Left forelimb (tissue), 1 donor: ENCODE data around the gene DAB2IP.
"Not testable (repeated sequence)": the region's sequence is repeated elsewhere in the genome, so short reads cannot be mapped to it uniquely, and the experiment has no call there.

Experiments
- DNase-seq: peaks from one replicate; pipeline ENCODE4 v3.0.0-alpha.2; 2018; ENCODE audit warnings: low spot score

Gene DAB2IP

DNA sequence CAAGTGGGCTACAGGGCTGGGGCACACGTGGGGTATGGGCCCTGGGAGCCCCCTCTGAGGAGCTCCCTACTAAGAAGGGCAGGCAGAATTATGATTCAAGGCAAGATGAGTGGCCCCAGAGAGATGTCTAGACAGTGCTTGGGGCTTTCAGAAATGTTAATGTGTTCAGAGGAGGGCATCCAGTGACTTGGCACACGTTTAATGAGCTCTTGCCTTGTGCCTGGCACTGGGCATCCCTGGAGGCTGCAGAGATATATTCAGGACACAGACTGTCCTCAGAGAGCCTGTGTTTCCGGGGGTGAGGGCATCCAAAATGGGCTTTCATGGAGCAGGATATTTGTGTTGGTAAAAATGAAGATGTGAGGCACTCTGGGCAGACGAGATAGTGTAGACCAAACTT, 25.4 kb upstream of the DAB2IP start:
- DNase-seq = no peak

DNA sequence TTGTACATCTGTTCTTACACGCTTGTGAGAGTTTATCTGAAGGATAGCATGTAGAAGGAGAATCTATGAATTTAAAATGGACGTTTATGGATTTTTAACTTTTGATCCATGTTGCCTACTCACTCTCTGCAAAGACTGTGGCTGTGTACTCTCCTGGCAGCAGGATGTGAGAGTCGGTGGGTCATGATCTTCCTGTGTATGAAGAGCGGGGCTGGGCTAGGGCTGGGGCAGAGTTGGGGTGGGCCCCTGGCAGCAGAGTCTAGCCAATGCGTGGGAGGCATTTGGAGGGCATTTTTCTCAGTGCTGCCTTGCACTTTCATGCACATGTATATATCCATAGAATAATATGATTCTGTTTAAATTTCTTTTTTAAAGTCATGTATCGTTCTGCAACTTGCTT, 24.0 kb upstream of the DAB2IP start:
- DNase-seq = no peak

DNA sequence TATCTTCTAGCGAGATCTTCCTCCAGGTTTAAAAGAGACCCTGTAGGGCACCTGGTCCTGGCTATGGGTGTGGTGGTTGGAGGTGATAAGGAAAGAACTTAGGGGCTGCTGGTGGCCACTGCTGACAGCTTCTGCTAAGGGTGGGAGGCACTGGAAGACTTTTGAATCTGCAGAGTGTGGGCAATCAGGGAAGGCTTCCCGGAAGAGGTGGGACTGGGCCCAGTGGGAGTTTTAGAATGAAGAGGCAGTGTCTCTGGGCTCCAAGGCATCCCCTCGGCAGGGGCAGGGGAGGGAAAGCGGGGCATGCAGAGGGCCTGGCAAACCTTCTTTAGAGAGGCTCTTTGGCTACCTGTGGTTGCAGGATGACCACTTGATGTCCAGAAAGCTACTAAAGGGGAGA, 23.0 kb upstream of the DAB2IP start:
- DNase-seq = no peak

DNA sequence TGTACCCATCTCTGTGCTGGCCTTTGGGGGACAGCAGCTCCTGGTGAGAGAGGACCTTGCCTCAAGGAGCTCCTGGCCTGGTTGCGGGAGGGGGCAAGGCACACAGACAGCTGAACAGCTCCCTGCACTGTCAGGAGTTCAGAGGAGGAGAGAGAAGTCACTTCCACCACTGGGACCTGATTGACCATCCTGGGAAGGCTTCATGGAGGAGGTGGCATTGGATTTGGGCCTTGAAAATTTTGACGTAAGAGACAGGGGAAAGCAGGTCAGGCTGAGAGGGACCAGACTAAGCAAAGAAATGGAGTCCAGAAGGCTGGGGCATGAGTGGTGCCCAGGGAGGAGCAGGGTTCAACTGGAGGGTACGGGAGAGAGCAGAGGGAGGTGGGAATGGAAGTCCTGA, 20.3 kb upstream of the DAB2IP start:
- DNase-seq = no peak

DNA sequence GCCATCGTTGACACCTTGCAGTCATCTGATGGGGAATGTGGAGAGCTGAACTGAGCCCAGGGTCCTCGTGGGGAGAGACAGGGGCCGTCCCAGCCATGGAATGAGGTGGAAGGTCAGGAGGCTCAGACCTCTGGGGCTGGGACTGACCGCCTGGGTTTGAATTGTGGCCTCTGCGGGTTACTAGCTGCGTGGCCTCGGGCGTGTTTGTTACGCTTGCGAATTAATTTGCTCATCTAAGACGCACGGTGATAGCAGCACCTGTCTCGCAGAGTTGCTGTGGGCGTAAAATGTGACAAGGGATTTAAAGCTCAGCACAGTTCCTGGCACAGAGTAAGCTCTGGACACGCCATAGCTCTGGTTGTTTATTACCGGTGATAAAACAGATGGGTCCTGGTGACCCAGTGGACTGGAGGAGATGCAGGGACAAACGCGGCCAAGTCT, 19.4 kb upstream of the DAB2IP start:
- DNase-seq = no peak

DNA sequence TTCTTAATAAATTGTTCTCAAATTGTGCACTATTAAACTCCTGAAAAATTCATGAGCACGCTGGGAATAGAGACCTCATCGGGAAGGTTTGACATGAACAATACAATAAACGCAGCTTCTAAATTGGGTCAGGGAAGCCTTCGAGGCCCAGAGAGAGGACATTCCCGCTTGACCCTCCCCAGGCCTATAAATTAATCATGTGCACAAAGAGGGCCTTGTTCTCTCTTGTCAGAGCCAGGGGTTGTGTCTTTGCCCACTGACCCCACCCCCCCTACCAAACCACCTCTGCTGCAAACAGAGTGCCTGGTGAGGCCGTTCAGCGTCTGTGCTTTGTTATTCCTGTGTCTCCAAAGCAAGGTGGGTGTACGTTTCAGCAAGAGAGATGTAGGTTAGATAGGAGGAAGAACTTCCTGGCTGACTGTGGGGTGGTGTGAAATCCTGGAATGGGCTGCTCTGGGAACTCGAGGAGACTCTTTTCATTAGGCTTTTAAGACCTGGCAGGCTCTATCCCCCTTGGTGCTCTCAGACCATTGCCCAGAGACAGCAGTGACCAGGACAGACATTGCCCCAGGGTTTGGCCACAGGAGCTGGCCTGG, 18.2 kb upstream of the DAB2IP start:
- no peak for DNase-seq

DNA sequence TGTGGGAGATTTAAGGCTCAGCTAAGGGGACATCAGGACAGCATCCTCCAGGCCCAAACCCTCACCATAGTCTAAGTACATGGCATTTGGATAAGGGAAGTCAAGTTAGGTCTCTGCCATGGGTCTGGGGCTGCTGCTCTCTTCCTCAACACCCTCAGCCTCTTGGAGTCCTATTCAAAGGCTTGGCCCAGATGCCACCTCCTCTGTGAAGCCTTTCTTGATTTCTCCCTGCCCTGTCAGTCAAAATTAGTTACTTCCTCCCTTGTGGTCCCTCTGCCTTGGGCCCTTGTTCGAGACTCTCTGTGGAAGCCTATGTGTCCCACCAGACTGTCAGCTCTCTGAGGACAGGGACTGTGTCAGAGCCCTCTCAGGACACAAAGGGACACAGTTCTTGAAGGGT, 17.7 kb upstream of the DAB2IP start:
- no peak for DNase-seq

DNA sequence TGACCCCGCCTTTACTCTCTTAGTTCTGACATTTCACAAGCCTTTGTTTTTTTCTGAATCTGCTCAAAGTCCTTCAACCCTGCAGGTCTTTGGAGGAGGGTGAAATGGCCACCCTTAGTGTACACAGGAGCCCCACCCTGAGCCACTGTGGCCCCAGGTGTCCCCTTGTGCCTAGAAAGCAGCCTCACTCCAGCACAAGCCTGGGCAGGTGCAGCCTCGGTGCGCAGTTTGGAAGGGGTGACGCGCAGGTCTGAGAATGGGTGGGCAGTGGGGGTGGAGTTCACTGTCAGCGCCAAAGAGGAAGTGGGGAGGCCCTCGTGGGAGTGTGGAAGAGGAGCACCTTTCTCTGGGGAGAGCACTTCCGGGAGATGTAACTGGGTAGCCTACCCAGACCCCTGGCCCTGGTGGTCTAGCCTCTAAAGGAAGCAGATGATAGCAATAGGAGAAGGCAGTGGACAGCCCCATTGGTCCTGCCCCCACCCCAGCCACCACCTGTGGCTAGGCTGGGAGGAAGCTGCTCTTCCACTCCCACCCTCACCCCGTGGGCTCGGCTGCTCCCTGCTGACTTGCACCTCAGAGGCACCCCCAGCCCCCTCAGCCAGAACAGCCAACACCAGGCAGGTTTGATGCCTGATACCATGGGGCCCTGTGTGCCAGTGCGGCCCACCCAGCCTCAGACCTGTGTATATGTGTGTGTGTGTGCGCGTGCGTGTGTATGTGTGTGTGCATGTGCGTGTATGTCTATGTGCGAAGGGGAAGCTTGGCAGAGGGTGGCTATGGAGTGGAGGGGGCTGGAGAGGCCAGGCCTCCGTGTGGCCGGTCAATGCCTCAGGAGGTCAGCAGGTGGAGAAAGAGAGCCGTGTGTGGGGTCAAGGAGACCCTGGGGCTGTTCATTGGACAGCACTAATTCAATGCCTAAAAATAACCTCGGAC, 16.8 kb upstream of the DAB2IP start:
- DNase-seq = no peak

DNA sequence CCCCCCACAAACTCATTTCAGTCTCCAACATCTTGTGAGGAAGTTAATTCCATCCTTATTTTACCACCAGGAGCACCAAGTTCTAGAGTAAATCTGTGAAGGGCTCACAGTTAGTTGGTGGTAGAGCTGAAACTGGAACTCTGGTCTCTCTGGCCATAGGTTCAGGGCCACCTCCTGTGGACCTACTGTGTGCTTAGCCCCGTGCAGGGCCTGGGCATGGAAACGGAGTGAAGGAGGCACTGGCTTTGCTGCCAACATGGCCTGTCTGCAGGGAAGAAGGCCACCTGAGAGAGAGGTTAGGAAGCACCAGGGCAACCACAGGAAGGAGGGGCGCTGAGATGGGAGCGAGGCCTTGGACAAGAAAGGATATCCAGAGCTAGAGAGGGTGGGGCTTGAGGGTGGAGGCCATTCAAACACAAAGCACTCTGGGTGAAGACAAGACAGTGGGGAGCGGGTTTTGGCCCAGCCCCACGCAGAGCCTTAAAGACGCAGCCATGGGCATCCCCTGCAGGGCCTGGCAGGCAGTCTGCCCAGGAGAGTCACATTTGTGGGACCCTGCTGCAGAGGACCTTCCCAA, 16.0 kb upstream of the DAB2IP start:
- no peak for DNase-seq

DNA sequence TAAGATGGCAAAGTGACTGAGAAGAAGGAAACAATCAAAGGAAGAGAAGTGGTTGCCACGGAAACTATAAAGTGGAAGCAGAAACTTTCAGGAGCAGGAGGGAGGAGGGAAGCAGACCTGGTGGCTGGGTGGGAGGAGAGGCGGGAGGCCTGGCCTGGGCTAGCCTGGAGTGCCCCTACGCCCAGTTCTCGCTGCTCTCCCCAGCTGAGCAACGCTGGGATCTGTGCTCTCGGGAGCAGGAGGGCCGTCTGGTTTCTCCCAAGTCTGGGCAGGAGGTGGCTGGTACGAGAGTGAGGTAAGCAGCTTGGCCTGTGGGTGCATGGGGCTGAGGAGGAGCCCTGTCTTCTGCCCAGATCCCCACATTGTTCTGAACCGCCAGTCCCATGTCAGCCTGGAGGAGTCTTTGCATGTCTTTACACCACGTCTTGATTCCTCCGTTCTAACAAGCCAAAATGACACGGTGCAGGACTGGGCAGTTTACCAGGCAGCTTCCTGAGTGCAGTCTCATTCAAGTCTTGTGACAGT, 15.0 kb upstream of the DAB2IP start:
- DNase-seq = no peak

DNA sequence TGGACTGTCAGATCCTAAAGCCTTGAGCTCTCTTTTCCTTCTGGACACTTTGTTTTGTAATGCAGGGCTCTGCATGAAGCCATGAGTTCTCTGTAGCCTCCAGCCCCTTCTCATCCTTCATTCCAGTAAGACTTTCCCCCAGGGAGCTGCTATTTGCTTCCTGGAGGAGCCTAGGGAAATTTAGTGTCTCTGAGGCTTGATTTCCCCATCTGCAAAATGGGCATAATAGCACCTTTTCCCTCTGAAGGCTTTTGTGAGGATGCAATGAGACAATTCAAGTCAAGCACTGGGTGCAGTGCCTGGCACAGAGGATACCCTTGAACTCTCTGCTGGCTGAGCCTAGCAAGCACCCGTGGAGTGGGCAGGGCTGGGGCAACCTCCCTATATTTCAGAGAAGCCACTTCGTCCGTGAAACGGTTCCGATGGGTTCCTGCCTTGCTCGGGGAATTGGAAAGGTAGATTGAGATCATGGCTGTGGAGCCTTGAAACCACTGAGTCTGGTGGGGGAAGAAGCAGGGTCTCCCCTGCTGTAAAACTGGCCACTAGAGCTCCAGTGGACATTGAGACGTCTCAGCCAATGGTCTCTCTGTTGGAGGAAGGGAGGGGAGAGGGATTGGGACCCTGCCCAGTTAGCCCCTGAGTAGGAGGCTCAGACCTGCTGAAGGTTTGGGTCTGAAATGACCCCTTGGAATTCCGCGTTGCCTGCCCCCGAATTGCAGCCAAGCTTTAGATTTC, 14.3 kb upstream of the DAB2IP start:
- DNase-seq = no peak

DNA sequence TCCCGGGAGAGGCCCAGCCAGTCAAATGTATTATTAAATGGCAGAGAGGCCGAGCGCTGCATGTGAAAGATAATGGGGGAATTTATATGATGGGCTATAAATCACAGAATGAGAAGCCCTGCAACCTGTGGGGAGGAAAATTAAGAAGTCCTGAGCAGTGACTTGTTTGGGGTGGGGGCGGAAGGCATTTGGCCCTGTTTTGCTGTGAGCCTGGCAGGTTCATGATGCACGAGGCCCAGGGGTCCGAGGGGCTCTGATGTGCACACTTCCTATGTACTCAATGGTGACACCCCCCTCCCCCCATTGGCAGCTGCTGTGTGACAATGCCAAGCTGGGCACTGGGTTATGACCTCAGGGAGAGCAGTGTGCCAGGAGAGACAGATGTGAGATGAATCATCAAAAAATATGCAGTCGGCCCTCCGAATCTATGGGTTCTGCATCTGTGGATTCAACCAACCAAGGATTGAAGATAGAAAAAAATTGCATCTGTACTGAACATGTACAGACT, 13.7 kb upstream of the DAB2IP start:
- DNase-seq = no peak

DNA sequence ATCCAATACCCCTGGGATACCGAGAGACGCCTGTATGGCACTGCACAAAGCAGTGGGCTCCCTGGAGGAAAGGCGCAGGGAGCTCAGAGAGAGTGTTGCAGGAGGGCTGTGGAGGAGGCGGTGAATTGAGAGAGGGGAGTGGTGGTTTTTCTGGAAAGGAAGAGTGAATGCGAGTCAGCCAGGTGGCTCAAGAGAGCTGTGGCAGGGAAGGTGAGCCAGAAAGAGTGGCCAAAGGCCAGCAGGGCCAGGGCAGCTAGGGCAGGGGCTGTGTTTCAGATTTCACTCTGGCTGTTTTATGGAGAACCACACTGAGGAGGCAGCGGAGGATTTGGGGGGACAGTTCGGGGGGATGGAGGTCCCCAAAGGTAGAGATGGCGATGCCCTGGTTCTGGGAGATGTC, 13.0 kb upstream of the DAB2IP start:
- no peak for DNase-seq

DNA sequence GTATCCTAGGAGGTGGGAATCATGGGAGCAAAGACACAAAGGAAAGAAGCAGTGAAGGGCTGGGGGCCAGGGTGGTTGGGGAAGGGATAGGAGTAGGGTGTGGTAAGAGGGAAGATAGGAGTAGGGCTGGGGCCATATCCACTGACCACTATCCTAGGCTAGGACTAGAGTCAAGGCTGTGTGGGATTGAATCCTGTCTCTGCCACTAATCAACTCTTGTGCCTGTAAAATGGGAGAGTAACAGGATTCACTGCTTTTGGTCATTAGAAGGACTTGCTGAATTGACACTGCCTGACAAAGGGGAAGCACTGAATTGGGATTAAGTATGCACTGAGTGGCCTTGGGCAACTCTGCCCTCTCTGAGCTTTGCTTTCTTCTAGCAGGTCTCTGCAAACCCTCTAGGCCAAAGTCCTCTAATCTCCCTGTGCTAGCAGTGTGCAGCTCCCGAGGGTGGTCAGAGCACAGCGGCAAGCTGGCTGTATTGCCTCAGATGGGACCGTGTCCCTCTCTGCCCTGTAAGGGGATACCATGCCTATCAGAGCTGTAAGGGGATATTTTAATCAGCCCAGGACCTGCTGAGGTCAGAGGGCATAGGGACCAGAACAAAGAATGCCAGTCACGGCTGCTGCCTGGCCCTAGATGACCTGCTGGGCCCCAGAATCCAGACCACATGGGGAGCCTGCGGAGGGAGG, 12.4 kb upstream of the DAB2IP start:
- DNase-seq = no peak

DNA sequence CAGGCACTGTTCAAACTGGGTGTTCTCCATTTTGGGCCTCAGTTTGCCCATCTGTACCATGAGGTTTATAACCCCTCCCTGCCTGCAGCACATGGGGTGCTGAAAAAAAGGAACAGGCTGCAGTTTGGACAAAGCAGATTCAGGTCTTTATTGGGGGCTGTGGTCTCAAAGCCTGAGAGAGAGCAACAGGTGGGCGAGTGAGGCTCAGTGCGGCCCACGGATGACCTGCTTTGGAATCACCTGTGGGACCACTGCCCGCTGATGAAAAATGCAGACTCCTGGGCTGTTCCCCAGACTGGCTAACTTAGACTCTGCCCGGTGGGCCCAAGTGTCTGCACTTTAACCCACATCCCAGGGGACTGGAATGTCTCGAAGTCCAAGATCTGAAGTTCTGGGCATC, 11.8 kb upstream of the DAB2IP start:
- no peak for DNase-seq

DNA sequence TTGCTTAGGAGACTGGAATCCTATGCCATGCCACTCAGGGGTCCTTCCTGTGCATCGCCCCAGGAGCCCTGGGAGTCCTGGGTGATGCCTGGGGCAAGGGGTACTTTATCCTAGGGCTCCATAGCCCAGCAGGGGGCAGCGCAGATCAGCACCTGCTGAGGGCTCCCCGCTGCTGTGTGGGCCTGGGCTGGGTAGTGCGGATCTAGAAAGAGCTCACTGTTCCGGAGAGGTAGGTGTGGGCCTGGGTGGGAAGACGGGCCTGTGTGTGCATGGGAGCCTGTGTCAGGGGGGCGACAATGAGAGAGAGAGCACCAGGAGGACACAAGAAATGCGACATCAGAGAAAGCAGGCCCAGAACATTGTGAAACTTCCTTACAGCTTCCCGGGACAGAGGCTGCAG, 11.4 kb upstream of the DAB2IP start:
- DNase-seq = no peak

DNA sequence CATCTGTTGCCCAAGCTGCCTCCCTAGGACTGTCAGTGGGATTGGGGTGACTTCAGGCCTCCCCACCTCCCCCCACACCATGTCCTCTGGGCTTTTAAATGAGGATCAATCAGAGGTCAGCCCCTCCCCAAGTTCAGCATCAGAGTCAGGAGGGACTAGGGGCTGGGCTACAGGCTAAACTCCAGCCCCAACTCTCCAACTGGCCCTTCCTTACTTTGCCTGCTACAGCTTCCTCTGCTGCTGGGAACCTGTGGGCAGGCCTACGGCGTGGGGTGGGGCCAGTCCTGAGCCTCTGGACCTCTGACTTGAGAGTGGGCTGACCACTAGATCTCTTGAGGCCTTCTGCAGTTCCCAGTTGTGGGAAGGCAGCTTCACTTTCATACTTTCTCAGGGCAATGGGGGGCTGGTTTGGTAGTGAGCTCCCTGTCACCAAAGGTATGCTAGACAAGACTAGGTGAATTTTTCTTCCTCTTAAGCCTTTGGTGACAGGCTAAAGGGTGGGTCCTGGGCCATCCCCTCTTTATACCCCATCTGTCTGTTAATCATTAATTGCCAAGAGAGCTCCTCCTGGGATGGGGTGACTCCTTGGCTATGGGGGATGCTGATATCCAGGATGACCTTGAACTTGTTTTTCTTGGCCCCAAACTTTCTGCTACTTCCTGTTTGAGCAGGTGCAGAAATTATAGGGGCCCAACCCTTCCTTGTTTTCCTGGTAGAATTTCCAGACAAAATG, 10.8 kb upstream of the DAB2IP start:
- no peak for DNase-seq

DNA sequence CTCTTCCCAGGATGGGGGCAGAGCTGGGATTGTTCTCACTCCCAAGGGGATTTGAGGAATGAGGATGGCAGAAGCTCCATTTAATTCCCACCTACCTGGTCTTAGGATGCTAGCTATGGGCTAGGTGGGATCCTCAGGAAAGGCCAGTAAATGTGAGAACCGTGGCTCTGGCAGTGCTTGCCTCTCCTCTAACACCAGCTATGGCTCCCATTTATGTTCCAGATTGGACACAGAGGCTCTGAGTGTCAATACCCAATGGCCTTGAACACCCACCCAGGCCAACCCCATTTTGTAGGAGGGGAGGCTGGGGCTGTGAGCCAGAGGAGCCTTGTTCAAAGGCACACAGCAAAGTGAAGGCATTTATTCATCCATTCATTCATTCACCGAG, 10.2 kb upstream of the DAB2IP start:
- DNase-seq = no peak

DNA sequence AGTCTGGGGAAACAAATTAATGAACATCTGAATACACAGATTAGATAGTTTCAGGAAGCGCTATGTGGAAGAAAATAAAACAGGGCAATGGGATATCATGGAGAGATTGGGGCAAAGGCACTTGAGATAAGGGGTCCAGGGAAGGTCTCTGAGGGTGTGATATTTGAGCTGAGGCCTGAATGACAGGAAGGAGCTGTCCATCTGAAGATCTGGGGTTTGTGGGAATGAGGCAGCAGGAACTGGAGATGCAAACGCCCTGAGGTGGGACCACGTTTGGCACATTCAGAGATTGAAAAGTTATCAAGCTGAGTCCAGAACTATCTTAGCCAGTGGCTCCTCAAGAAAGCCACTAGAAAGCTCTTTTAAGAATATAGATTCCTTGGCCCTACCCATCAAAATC, 8.7 kb upstream of the DAB2IP start:
- DNase-seq = no peak

DNA sequence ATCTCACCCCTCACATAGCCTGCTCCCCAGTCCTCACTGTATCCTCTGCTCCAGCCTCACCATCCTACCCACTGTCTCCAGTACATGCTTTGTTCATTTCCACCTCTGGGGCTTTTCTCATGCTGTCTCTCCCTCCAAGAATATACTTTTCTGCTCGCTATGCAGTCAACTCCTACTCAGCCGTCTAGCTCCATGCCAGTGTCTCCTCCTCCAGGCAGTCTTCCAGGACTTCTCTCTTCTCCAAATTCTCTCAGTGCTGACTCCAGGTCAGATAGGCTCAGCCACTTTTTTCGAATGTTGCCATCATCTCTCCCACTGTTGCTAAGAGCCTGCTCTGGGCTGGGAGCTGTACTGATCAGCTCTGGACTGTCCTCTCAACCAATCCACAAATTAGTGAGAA, 8.0 kb upstream of the DAB2IP start:
- no peak for DNase-seq

DNA sequence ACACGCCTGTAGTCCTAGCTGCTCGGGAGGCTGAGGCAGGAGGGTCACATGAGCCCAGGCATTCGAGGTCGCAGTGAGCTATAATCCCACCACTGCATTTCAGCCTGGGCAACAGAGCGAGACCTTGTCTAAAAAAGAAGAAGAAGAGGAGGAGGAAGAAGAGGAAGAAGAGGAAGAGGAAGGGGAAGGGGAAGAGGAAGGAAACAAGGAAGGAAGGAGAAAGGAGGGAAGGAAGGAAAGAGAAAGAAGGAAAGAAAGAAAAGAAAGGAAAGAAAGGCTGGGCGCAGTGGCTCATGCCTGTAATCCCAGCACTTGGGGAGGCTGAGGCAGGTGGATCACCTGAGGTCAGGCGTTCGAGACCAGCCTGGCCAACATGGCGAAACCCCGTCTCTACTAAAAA, 7.4 kb upstream of the DAB2IP start:
- DNase-seq = not testable (repeated sequence)
